Islet precursor cell (in vitro differentiated cells): ENCODE results near the gene YAP1.

Experiments
- DNase-seq: peaks from one replicate; pipeline ENCODE4 v3.0.0-alpha.2; 2018

YAP1 gene

GRCh38 chr11:102202972-102203371, 92.7 kb downstream of the YAP1 start:
- no peak for DNase-seq

GRCh38 chr11:102204174-102204573, 93.9 kb downstream of the YAP1 start:
- DNase-seq: no peak

- no peak for DNase-seq
These were observed 95.6 kb downstream of the YAP1 start for GRCh38 chr11:102205805-102206204.

GRCh38 chr11:102208835-102209234, 98.6 kb downstream of the YAP1 start:
- no peak for DNase-seq

GRCh38 chr11:102214623-102215022, 104.4 kb downstream of the YAP1 start:
- no peak for DNase-seq

- DNase-seq: no peak
These were observed 106.3 kb downstream of the YAP1 start for GRCh38 chr11:102216433-102217075.

- no peak for DNase-seq
These were observed 110.7 kb downstream of the YAP1 start for GRCh38 chr11:102220728-102221467.

GRCh38 chr11:102223859-102224258, 113.6 kb downstream of the YAP1 start:
- no peak for DNase-seq

- DNase-seq: peak; percentile 61
These were observed 115.7 kb downstream of the YAP1 start for GRCh38 chr11:102225689-102226568.

- no peak for DNase-seq
These were observed 116.6 kb downstream of the YAP1 start for GRCh38 chr11:102226702-102227490.

- peak; percentile 64 for DNase-seq
These were observed 119.4 kb downstream of the YAP1 start for GRCh38 chr11:102229510-102230123.

GRCh38 chr11:102230186-102230585, 119.9 kb downstream of the YAP1 start:
- DNase-seq: no peak

GRCh38 chr11:102230911-102231310, 120.7 kb downstream of the YAP1 start:
- no peak for DNase-seq

- DNase-seq: no peak
These were observed 124.7 kb downstream of the YAP1 start for GRCh38 chr11:102234779-102235439.

GRCh38 chr11:102237096-102237735, 127.0 kb downstream of the YAP1 start:
- no peak for DNase-seq

GRCh38 chr11:102238391-102238821, 128.2 kb downstream of the YAP1 start:
- DNase-seq: no peak

- no peak for DNase-seq
These were observed 129.2 kb downstream of the YAP1 start for GRCh38 chr11:102239448-102239847.

GRCh38 chr11:102239911-102240310, 129.7 kb downstream of the YAP1 start:
- no peak for DNase-seq

GRCh38 chr11:102240502-102240901, 130.3 kb downstream of the YAP1 start:
- no peak for DNase-seq

GRCh38 chr11:102241026-102241425, 130.8 kb downstream of the YAP1 start:
- DNase-seq: no peak

- no peak for DNase-seq
These were observed 133.2 kb downstream of the YAP1 start for GRCh38 chr11:102243399-102243884.
